Activated T-cell treated with anti-CD3 and anti-CD28 coated beads for 48 hours (primary cell): ENCODE results near the gene DNTTIP2.
"Not testable (repeated sequence)": the region's sequence is repeated elsewhere in the genome, so short reads cannot be mapped to it uniquely, and the experiment has no call there.

Source experiments
- DNase-seq: peaks from one replicate; pipeline ENCODE4 v3.0.0-alpha.2; 2020; ENCODE audit warnings: low read depth

Gene DNTTIP2

DNA sequence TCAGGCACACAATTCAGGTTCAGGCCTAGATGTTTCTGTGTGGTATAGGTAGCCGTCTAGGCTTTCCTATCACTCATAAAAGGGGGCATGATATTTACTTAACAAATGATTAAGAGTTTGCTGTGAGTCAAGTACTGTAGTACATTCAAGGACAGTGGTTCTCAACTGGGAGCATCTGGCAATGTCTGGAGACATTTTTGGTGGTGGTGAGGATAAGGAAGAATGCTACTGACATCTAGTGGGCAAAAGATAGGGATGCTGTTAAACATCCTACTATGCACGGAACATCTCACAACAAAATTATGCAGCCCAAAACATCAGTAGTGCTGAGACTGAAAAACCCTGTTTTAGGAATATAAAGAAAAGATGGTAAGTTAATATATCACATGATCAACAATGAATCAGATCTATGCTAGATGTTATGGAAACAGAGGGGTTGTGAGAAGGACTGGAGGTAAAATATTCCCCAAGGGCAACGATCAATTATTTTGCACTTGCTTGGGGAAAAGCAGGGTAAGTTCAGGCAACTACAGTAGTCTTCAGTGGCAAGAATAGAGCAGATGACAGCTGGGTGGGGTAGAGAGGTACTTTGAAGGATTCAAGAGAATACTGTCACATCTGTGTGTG, 4.9 kb downstream of the DNTTIP2 start:
- DNase-seq: no peak

DNA sequence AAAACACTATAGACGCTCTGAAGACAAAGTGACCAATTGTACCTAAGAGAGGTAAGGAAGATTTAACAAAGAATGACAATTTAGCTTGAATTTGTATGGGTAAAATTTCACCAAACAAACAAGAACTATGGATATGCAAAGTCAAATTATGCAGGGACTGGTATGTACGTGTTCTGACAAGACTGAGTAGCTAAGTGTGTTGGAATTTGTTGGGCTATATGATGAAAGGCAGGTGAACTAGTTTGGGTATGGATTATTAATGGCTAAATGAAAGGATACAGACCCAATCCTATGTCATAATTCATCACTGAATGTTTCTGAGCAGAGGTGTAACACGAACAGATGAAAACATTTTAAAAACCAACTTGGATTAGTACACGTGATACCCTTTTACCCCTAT, 7.6 kb downstream of the DNTTIP2 start:
- DNase-seq: no peak

GRCh38 chr1:93869653-93870052, 9.4 kb downstream of the DNTTIP2 start:
- no peak for DNase-seq

GRCh38 chr1:93868492-93868891, 10.5 kb downstream of the DNTTIP2 start:
- not testable (repeated sequence) for DNase-seq

- no peak for DNase-seq
These were observed 13.8 kb downstream of the DNTTIP2 start for GRCh38 chr1:93865253-93865652.

- no peak for DNase-seq
These were observed 14.8 kb downstream of the DNTTIP2 start for GRCh38 chr1:93864175-93864574.

DNA sequence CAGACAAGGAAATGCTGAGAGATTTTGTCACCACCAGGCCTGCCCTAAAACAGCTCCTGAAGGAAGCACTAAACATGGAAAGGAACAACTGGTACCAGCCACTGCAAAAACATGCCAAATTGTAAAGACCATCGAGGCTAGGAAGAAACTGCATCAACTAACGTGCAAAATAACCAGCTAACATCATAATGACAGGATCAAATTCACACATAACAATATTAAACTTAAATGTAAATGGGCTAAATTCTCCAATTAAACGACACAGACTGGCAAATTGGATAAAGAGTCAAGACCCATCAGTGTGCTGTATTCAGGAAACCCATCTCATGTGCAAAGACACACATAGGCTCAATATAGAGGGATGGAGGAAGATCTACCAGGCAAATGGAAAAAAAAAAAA, 21.4 kb downstream of the DNTTIP2 start:
- not testable (repeated sequence) for DNase-seq

- not testable (repeated sequence) for DNase-seq
These were observed 23.0 kb downstream of the DNTTIP2 start for GRCh38 chr1:93855983-93856382.

- DNase-seq: no peak
These were observed 25.1 kb downstream of the DNTTIP2 start for GRCh38 chr1:93853940-93854339.

- DNase-seq: no peak
These were observed 27.1 kb downstream of the DNTTIP2 start for GRCh38 chr1:93851878-93852277.

- DNase-seq: no peak
These were observed 27.7 kb downstream of the DNTTIP2 start for GRCh38 chr1:93851327-93851712.

DNA sequence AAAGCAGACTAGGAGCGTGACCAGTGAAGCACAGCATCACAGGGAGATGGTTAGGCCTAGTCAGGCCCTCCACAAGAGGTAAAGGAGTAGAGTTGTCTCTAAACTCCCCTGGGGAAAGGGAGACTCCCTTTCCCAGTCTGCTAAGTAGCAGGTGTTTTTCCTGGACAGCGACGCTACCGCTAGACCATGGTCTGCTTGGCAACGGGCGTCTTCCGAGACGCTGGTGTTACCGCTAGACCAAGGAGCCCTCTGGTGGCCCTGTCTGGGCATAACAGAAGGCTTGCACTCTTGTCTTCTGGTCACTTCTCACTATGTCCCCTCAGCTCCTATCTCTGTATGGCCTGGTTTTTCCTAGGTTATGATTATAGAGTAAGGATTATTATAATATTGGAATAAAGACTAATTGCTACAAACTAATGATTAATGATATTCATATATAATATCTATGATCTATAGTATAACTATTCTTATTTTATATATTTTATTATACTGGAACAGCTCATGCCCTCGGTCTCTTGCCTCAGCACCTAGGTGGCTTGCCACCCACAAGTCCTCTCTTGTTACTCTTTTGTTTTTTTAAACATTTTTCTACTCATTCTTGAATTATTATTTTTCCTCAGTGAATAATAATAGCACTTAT, 28.2 kb downstream of the DNTTIP2 start:
- DNase-seq: peak; percentile 46

DNA sequence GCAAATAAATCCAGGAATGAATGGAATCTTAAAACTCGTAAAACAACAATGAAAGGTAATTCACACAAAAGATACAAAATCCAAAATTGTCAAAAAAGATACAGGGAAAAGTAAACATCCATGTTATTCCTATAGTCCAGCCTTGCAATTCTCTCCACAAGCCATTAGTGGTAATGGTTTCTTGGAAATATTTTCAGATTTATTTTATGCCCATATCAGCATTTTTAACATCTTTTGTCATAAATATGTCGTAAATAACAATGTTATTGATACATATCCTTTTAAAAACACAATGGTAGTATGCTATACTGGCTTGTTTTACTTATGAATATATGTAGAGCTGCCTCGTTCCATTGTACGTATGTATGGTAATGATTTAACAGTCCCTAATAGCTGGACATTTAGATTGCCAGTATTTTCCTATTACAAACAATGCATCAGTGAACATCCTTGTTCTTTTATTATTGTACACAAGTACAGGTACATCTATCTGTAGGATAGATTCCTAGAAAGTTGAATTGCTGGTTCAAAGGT, 30.6 kb downstream of the DNTTIP2 start:
- no peak for DNase-seq

DNA sequence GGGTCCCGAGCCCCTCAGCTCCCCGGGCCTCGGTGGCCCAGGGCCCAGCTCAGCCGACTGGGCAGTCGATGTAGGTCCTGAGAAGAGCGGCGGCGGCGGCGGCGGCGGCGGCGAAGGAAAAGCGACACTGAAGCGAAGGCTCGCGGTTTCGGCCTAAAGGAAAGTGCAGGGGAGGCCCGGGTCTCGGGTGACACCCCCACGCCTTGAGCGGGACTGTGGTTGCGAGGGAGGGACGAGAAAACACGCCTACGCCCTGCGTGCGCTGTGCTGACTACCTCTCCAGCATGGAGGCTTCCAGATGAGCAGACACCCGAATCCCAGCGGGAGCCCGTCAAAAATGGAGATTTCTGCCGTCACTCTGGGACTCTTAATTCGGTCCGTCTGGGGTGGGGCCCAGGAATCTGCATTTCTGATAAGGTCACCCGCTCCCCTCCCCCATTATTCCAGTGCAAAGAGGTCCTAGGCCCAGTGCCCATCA, 31.2 kb downstream of the DNTTIP2 start:
- DNase-seq: peak; percentile 41

- DNase-seq: peak; percentile 82
These were observed 31.8 kb downstream of the DNTTIP2 start for GRCh38 chr1:93846992-93847810.

- DNase-seq: peak; percentile 77
These were observed 32.6 kb downstream of the DNTTIP2 start for GRCh38 chr1:93846206-93846991.

- DNase-seq: no peak
These were observed 33.3 kb downstream of the DNTTIP2 start for GRCh38 chr1:93845538-93846205.

GRCh38 chr1:93844262-93845045, 34.6 kb downstream of the DNTTIP2 start:
- DNase-seq: no peak

GRCh38 chr1:93842750-93843500, 36.1 kb downstream of the DNTTIP2 start:
- DNase-seq: no peak

- DNase-seq: no peak
These were observed 37.2 kb downstream of the DNTTIP2 start for GRCh38 chr1:93841771-93842170.
